K562 (cell line): Measurements from ENCODE around the gene CRABP2.

Source experiments
- CTCF ChIP-seq, 3 experiments: IDR thresholded peaks in 2 of 3; conservative IDR thresholded peaks in 1 of 3; 2 replicates each; pipeline ENCODE4 v1.5.1; 2011 to 2012; ENCODE audit warnings: low read length in 3 of 3, mild to moderate bottlenecking in 3 of 3, control low read depth in 2 of 3, improper control_type of control experiment in 1 of 3, inconsistent platforms in 1 of 3, low read depth in 1 of 3, mixed read lengths in 1 of 3, moderate library complexity in 1 of 3; ENCODE audit not compliant: insufficient read depth in 2 of 3
- DPF2 ChIP-seq: fragments of 450-650 bp; IDR thresholded peaks from 2 replicates; pipeline ENCODE4 v1.6.1; 2016
- GATAD2A ChIP-seq: fragments of 450-650 bp; IDR thresholded peaks from 2 replicates; pipeline ENCODE4 v1.6.1; 2017
- ZKSCAN1 ChIP-seq: fragments of 150-350 bp; IDR thresholded peaks from 2 replicates; pipeline ENCODE4 v1.6.1; 2016; ENCODE audit warnings: low read depth, low read length

DNA sequence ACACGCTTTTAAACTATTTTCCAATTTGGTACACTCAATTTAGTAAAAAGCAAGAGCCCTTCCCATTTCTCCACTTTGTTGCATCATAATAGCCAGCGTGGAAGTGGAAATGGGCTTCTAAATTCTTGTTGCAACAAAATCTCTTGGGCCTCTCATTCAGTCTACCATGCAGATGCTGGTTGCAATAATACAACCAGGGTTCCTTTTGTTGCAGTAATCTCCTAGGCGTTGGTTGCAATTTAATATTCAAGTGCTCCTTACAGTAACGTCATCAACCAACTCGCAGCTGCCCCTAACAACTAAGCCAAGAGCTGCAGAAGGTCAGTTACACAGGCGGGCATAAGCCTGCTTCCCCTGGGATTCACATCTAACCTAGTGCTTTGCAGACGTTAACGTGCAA is 48.8 kb upstream of the CRABP2 start:
- TF ChIP-seq ZKSCAN1: no peak
- no peak for TF ChIP-seq CTCF (IDR thresholded peaks at IDR 0.05 in 2 of 3, conservative IDR thresholded peaks at IDR 0.05 in 1 of 3; ENCODE audit: insufficient read depth in 2 of 3, low read depth in 1 of 3, low read length in 3 of 3)
- TF ChIP-seq DPF2: no peak
- no peak for TF ChIP-seq GATAD2A
